NAMALWA (cell line): ENCODE results near the gene PPP1R12B.
A peak's percentile ranks its signal among the peaks of the same experiment; 100 is the strongest.
"Not testable (repeated sequence)": the region's sequence is repeated elsewhere in the genome, so short reads cannot be mapped to it uniquely, and the experiment has no call there.

ENCODE experiments used
- DNase-seq: peaks from one replicate; pipeline ENCODE4 v3.0.0-alpha.2; 2015; ENCODE audit warnings: low spot score

The PPP1R12B gene

DNA sequence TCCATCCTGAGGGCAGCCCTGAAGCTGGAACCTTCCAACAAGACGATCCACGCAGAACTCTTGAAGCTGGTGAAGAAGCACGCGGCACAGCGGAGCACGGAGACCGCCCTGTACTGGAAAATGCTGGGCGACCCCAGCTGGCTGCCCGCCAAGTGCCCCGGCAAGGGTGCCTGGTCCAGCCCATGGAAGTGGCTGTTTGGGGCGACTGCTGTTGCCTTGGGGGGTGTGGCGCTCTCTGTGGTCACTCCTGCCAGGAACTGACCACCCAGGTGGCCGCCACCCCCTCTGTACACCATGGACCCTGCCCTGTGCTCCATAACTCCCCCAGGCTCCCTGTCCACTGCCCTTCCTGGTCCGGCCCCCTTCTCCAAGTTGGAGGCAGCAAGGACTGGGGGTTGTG, 90.8 kb downstream of the PPP1R12B start:
- no peak for DNase-seq

GRCh38 chr1:202448140-202448539, 99.6 kb downstream of the PPP1R12B start:
- DNase-seq, result not testable (repeated sequence)

GRCh38 chr1:202451641-202452040, 103.1 kb downstream of the PPP1R12B start:
- DNase-seq, result not testable (repeated sequence)

- no peak for DNase-seq
Measured at GRCh38 chr1:202452508-202452907, 104.0 kb downstream of the PPP1R12B start.

GRCh38 chr1:202456372-202457169, 108.1 kb downstream of the PPP1R12B start:
- DNase-seq, result not testable (repeated sequence)

- DNase-seq, result not testable (repeated sequence)
Measured at GRCh38 chr1:202458651-202459050, 110.2 kb downstream of the PPP1R12B start.

GRCh38 chr1:202459470-202460142, 111.1 kb downstream of the PPP1R12B start:
- not testable (repeated sequence) for DNase-seq

GRCh38 chr1:202460143-202460495, 111.6 kb downstream of the PPP1R12B start:
- DNase-seq, result not testable (repeated sequence)

GRCh38 chr1:202462342-202463076, 114.0 kb downstream of the PPP1R12B start:
- DNase-seq, result no peak

- DNase-seq, result peak; percentile 68
Measured at GRCh38 chr1:202464153-202464742, 115.7 kb downstream of the PPP1R12B start.

GRCh38 chr1:202465644-202466270, 117.3 kb downstream of the PPP1R12B start:
- DNase-seq, result not testable (repeated sequence)

DNA sequence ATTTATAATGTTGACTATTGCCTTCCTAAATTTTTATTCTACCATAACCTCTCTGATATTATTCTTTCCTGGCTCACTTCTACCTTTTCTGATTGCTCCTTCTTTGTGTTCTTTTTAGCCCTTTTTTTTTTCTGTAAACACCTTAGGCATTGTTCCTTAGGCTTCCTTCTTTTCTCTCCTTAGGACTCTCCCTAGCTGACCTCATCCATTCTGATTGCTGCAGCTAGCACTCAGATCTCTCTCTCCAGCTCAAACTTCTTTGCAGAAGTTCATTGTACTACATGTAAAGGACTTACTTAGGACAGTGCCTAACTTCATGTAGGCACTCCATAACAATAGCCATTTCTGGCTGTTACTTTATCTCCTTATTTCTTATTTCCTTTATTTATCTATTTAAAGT, 117.8 kb downstream of the PPP1R12B start:
- DNase-seq, result not testable (repeated sequence)

GRCh38 chr1:202467381-202467780, 118.9 kb downstream of the PPP1R12B start:
- DNase-seq, result not testable (repeated sequence)

DNA sequence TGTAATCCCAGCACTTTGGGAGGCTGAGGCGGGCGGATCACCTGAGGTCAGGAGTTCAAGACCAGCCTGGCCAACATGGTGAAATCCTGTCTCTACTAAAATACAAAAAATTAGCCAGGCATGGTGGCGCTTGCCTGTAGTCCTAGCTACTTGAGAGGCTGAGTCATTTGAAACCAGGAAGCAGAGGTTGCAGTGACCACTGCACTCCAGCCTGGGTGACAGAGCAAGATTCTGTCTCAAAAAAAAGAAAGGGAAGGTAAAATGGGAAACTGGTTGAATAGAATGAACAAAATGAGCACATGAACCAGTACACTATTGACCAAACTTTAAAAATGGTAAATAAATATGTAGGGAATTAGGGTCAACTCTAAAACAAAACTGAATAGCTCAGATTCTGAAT, 120.2 kb downstream of the PPP1R12B start:
- DNase-seq, result not testable (repeated sequence)

- not testable (repeated sequence) for DNase-seq
Measured at GRCh38 chr1:202469123-202469522, 120.6 kb downstream of the PPP1R12B start.

GRCh38 chr1:202471246-202471645, 122.7 kb downstream of the PPP1R12B start:
- DNase-seq, result no peak

GRCh38 chr1:202472347-202473124, 124.0 kb downstream of the PPP1R12B start:
- not testable (repeated sequence) for DNase-seq

DNA sequence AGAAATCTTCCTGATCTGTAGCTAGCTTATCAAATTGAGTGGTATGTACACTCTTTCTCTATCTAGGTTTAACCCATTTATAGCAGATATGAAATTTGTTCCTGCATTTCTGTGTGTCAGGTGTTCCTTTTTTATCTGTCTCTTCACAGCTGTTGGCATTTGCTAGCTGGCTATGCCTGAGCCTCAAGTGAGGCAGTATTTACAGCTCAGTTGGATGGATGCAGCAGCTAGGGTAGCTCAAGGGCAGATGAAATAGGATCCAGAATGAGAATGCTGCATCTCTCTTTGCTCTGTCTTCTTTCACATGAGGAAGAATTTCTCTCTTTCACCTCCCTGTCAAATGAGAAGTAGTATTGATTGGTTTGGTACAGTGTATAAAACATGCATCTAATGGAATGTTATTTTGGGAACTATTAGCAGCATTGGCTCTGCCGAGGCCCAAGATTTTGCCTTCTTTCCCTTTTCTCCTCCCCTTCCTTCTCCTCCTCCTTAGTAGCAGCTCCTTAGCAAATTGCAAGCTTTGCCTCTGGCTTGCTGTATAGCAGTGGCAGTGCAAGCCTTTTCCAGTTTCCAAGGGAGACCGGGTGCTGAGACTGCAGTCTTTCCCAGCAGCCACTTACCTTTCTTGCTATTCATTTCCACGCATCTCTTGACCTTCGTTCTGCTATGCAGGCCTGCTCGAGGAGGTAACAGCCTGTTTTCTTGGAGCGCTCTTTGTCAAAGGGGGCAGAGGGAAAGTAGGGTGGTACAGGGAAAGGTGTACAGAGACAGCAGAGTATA, 125.0 kb downstream of the PPP1R12B start:
- not testable (repeated sequence) for DNase-seq

DNA sequence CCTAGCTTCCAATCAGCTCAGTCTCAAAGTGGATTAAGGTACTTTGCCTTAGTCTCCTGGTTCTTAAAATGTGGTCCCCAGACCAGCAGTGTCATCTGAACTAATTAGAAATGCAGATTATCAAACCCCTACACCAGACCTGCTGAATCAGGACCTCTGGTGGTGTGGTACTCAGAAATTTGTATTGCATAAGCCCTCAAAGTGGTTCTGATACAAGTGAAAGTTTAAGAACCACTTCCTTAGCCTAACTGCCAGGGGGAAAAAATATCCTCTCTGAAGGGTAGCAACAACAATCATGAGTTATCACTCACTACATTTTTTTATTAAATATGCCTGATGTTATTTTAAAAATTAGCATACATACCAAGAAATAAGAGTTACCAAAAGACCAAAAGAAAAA, 131.2 kb downstream of the PPP1R12B start:
- DNase-seq, result not testable (repeated sequence)

GRCh38 chr1:202480640-202481039, 132.1 kb downstream of the PPP1R12B start:
- DNase-seq, result not testable (repeated sequence)
